HG03565 (cell line): ENCODE data around the gene FIP1L1.

ENCODE experiments used
- ATAC-seq: cut with Tn5 transposase; IDR thresholded peaks from one replicate; pipeline ENCODE4 v1.9.1; 2021; ENCODE audit warnings: mild to moderate bottlenecking, moderate library complexity; ENCODE audit not compliant: unreplicated experiment

The FIP1L1 gene

DNA sequence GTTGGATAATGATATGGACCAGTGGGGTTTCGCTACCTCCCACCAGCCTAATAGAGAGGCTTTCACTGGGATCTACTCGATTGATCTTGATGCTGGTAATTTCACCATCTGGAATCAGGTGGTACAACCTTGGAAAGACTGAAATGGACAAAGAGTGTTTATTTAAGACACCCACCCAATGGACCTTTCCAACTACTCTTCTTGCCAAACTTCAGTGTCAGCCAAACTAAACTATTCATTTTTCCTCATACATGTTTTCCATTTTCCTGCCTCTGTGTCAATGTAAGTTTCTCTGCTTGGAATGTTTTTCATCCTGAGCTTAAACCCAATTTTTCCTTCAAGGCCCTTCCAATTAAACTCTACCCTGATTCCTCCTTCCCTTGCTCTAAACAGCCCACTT is 121.3 kb downstream of the FIP1L1 start:
- ATAC-seq, result no peak

DNA sequence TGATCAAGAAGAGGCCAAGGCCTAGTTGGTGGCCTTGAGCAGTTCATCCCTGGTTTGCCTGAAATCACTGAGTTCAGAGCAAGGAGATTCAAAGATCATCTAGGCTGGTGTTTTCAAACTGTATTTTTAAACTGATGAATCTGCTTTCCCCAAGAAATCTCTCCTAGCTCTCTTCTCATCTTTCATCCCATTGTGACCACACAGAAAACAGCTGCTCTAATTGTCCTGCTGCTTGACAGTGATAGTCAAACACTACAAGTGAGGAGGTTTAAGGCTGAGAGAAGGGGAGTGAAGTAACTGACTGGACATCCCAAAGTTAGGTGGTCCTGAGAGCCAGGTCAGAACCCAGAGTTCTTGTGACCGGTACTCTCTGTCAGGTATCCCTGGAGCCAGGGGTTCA is 122.3 kb downstream of the FIP1L1 start:
- no peak for ATAC-seq

DNA sequence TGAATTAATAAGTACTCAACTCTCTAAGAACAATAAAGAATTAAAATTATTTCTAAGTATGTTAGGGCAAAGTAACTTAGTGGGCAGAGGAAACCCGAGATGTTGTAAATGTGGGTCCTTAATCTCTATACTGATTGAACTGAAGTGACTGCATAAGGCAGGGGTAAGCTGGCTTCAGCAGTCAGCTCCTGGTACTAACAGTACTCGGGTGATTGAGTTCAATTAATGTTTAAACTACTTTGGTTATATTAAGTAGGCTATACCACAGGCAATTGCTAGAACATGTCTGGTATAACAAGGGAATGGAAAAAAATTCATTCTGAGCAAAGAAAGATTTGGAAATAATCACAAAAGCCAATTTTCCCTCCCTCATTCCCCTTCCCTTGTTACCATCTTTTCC is 123.1 kb downstream of the FIP1L1 start:
- ATAC-seq, result no peak

DNA sequence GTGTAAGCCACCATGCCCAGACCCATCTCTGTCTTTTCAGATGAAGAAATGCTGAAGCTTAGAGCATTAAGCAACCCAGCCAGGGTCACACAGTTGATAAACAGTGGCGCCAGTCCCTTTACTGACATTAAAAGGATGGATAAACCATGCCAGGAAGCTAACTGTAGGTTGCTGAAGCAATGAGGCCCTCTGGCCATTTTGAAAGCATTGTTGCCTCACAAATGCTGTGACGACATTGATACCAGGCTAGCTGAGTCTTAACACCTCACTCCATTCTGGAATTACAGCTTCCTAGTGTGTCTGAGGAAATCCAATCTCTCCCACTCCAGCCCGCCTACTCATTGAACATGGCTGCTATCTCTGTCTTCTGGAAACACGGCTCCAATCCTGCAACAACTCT is 124.1 kb downstream of the FIP1L1 start:
- ATAC-seq, result no peak

DNA sequence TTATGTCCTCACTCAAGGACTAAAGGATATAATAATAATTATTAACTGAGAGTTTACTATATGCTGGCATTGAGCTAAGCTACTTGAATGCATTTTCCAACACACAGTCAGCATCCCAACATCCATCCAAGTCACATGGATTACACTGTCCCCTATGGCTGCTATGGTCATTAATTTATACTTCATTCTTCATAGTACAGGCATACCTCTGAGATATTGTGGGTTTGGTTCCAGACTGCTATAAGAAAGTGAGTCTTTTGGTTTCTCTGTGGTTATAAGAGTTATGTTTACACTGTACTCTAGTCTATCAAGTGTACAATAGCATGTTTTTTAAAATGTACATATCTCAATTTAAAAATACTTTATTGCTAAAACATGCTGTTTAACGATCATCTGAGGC is 124.7 kb downstream of the FIP1L1 start:
- ATAC-seq, result no peak

DNA sequence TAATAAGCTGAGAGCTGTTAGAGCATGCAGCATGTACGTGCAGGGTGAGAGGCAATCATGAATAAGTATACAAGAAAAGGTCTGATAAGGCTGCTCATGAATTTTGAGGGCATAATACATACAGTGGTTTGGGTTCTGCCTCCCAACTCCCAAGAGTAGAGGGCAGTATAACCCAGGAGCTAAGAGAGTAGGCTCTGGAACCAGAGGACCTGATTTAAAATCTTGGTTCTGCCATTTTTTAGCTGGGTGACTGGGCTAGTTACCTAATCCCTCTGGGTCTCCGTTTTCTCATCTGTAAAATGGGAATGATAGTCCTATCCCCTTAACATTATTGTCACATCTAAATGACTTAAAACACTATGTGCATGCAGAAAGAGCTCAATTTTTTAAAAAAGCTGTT is 128.5 kb downstream of the FIP1L1 start:
- no peak for ATAC-seq

DNA sequence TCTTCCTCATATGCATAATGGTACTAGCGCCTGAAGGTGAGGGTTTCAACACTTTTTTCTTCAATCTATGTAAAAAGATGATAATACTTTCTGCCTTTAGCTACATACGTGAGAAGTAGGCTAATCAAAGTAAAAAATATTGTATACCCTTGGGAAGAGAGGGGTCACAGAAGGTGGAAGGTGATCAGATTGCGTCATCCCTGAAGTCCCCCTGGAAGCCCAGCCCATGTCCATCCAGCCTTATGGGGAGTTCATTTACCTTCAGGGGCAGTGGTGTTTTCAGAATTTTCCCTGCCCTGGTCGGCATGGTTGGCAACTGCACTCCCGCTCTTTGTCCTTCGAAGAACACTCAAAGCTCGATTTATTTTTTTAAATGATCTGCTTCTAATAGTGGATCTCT is 129.6 kb downstream of the FIP1L1 start:
- ATAC-seq, result no peak

DNA sequence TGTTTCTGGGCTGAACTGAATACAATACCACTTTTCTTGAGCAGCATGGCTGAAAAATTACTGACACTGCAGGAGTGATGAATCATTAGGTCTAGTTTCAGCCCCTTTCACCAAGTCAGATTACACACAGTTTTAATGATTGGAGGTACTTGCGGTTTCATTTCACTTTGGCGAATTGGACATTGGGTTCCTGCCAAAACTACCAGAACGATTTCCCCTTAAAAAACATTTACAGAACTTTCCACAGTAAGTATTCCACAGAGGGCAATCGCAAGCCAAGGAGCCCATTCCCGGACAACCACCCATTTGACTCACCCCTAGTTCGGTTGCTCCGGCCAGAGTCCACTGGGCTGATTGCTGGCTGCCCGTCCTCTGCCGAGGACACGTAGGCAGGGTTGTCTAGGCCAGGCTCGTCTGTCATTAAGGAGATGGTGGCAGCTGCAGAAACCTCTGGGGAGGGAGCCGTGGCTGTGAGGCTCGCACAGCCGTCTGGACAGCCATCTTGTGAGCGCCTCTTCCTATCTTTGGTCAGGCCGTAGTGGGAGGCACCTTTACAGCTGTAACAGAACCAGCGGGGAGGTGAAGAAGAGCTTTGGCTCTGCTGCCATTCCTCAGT is 130.3 kb downstream of the FIP1L1 start:
- no peak for ATAC-seq

DNA sequence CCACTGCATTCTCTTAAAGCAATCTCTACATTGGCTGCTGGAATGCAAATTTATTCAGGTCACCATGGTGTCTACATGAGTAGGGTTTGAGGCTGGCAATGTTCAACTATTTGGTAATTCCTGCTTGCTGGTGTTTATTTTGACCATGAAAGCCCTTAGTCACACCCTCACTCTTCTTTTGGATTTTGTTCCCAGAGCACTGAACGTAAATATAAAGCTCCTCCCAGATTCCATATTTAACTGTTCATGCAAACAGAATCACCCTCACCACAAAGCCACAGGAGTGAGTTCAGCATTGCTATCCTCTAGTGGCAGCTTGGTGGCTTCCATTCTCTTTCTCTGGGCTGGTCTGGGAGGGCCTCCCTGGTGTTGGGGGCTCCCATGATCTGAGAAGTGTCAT is 131.0 kb downstream of the FIP1L1 start:
- no peak for ATAC-seq

DNA sequence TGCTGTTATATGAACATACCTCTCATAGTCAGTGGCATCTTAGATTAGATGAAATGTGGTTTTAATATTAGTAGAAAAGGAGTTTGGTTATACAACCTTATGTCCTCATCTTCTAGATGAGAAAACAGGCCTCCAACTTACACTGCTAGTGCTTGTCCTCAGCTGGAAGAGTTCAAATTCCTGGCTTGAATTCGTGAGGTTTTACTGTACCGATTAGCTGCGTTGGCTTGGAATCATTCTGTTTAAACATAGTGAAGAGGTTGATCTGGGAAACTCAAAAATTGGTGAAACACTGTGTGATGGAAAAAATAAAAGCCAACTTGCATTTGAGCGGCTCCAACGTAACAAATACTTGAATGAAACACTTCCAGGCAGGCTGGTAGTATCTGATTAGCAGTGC is 132.9 kb downstream of the FIP1L1 start:
- ATAC-seq, result no peak
